ENCODE data around the gene PHF1. TPM values are rescaled to one million over a fixed set of nuclear protein-coding genes. Genes with fewer than 3 reads are reported as not detected.

PHF1 gene
- total RNA-seq, result 22.2 and 32.6 TPM in 2 replicates

DNA sequence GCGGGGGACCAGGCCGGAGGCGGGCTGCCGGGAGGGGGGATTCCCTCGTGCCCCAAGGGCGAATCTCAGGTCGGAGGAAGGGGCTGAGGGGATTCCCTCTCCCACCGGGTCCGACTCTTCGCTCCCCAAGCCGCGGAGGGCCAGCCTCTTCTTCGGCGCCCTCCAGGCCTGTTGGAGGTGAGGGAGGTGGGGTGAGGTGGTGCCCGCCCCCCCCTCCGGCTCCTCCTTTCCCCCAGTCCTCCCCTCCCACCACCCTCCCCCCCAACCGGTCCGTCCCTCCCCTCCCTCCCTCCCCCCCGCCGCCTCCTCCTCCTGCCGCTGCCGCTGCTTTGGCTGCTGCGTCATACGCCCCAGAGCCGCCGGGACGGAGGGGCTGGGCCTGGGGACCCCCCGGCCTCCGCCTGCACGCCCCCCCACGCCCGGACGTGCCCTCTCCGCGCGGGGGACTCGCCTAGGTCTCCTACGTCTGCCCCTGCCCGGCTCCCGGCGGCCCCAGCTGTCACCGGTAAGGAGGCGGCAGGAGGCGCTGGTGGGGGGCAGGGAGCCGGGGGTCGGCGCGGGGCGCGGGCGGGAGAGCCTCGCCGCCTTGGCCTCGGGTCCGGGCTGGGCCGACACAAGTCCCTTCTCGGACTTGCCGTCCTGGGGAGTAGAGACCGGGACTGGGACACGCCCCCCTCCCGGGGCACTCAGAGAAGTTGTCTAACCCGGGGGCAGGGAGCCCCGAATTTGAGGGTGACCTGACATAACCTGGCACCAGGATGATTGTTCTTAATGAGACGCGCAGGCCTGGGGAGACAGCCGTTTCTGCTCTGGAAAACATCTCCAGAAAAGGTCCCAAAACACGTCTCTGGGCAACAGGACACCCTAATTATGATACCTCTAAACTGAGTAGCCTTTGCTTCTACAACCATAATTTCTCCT is at the start of gene PHF1:
PHF1 (plus strand) TSS at position 304 of the 921 bp plus-strand sequence. CDS start 1,250 bp downstream, outside the sequence.

DNA sequence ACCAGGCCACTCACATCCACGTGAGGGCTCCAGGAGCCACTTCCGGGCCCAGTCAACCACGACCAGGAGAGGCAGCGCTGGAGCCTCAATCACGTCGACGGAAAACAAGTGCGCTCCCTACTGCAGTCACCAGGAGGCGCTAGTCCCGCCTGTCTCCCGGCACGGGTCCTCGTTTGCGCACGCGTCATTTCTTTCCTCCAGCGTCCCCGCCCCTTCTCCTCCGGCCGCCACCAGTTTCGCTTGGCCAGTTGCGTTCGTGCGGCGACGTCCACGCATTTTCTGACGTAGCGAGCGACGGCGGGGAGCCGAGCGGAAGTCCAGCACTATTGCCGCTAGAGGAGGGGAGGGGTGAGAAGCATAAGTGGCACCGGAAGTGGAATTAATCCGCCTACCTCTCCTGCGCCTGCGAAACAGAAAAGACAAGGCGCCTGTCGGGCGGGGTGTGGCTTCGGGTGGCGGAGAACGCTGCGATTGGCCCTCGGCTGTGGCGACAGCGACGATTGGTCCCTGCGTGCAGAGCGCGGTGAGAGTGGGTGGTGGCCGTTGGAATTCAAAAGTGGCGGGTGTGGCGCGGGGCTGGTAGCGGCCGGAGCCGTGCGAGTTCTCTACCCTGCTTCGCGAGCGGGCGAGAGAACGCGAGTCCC is 19.4 kb upstream of the PHF1 start, which contains the start of gene KIFC1:
KIFC1 (plus strand) TSS at position 546 of the 644 bp plus-strand sequence. CDS start 163 bp downstream, outside the sequence.

DNA sequence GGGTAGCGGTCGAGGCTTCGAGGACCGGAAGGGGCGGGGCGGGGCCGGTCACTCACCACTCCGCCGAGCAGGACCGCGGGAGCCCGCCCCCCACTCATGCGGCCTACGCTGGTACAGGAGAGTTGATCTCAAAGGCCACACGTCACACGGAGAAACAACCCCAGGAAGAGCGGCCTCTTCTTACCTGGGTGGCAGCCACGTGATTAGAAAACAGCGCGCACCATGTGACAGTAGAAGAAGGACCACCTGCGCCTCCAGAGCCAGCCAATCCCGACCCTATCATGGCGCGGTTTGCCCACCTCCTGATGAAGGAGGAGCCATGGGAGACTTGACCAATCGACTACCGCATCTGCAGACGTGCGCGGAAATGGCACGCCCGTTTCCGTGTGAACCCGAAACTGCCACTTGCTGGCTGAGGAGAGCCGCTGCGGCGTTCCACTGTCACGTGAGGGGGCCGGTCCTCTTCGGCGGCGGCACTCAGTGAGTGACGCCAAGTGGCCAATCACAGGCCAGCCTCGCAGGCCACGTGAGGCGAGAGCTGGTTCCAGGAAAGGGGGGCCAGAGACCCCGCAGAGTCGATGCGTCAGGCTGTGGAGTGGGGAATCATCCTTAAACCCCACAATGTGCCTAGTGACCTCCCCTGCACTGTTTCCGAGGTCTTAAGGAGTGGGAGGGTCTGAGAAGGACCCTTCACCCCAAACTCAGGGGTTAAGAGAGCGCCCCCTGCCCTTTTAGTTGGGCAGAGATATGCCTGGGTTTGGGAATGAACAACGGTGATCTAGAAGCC is 7.3 kb downstream of the PHF1 start, which contains the start of gene CUTA:
CUTA (minus strand) TSS at position 205 of the 787 bp plus-strand sequence; CDS start at position 98, 107 bp downstream.

DNA sequence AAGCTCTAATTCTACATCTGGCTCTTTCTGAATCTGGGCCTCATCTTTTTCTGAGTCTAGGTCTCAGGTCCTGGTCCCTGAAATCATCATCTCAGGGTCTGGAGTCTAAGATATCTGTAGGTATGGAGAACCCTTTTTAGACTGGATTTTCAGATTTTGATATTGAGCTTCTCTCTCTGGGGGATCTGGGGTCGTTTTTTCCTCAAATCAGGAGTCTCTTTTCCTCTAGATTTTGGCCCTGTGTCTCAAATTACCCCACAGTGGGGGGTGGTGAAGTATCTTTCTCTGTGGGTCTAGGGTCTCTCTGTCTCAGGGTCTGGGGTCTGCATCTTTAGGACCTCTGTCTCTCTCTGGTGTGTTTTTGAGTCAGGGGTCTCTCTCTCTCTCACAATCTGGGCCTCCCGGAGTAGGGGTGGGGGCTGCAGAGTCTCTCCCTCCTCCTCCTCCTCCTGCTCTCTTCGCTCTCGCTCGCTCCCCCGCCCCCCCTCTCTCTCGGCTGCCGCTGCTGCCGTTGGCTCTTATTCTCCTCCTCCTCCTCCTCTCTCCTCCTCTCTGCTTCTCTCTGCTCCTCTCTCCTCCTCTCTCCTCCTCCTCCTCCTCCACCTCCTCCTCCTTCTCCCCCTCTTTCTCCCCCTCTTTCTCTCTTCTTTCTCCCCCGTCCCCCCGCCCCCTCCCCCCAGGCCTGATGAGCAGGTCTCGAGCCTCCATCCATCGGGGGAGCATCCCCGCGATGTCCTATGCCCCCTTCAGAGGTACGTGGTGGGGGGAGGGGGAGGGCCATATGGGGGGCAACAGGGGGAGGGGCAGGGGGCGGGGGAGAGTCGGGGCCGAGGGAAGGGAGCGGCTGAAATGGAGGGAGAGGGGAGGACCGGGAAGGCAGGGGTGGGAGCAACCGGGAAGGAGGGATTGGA is 9.0 kb downstream of the PHF1 start, which contains the start of gene SYNGAP1:
SYNGAP1 (plus strand) TSS at position 486 of the 911 bp plus-strand sequence; CDS start at position 686, 200 bp downstream.

DNA sequence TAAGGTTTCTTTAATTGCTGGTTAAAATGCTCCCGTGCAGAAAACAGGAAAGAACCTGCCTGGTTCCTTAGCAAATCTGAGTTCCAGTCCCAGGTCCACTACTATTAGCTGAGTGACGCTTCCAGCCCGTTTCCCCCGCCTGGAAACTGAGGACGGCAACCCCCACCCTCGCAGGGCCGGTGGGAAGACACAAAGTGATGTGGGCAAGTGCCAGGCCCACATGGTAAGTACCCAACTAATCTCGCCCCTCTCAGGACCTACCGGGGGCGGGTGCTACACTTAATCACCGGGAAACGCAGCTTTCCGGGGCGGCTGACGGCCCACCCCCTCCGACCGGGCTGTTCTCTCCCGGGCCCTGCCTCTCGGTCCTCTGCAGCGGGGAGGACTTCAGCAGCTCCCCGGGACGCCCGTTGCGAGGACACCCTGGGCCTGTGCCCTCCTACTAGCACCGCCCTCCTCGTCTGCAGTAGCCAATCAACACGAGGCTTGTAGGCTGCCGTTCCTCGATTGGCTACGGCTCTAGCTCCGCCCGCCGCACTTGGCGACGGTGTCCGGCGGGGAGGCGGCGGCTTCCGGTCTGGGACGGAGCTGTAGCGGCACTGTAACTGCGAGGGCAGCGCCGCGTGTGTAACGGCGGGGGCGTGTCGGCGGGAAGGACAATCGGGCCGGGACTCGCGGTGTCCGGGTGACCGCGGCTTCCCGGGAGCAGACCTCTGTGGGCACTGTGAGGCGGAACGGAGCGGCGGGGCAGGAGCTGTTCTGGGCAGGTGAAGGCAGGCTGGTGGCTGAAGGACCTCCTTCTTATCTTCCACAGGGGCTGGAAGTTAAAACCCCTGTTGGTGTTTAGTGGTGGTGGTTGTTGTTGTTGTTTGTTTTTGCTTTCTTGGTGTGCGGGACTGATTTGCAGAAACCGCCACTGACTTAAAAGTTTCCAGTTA is 43.5 kb downstream of the PHF1 start, which contains the start of gene ZBTB9:
ZBTB9 (plus strand) TSS at position 568 of the 938 bp plus-strand sequence. CDS start 525 bp downstream, outside the sequence.

Other genes with a start within 250 kb of the PHF1 start
- 0.05 and 0.06 TPM in 2 replicates for gene COL11A2, start 218.5 kb upstream of the PHF1 start, total RNA-seq
- 19.2 and 20.3 TPM in 2 replicates for gene RXRB, start 210.3 kb upstream of the PHF1 start, total RNA-seq
- 133 and 143 TPM in 2 replicates for gene SLC39A7, start 210.1 kb upstream of the PHF1 start, total RNA-seq
- 2.2 and 6.6 TPM in 2 replicates for gene HSD17B8, start 206.4 kb upstream of the PHF1 start, total RNA-seq
- 13.6 and 13.9 TPM in 2 replicates for gene RING1, start 202.5 kb upstream of the PHF1 start, total RNA-seq
- gene VPS52, start 139.1 kb upstream of the PHF1 start, total RNA-seq, result 13.3 and 29.0 TPM in 2 replicates
- 3,899 and 4,707 TPM in 2 replicates for gene RPS18, start 138.9 kb upstream of the PHF1 start, total RNA-seq
- 2.3 and 2.7 TPM in 2 replicates for gene B3GALT4, start 133.9 kb upstream of the PHF1 start, total RNA-seq
- 55.5 and 57.8 TPM in 2 replicates for gene WDR46, start 121.8 kb upstream of the PHF1 start, total RNA-seq
- gene PFDN6, start 121.4 kb upstream of the PHF1 start, total RNA-seq, result 45.7 and 55.3 TPM in 2 replicates
- 16.1 and 17.8 TPM in 2 replicates for gene RGL2, start 112.1 kb upstream of the PHF1 start, total RNA-seq
- gene TAPBP, start 96.9 kb upstream of the PHF1 start, total RNA-seq, result 47.9 and 50.1 TPM in 2 replicates
- 13.9 and 17.1 TPM in 2 replicates for gene ZBTB22, start 93.3 kb upstream of the PHF1 start, total RNA-seq
- gene DAXX, start 88.1 kb upstream of the PHF1 start, total RNA-seq, result 33.6 and 35.2 TPM in 2 replicates
- gene KIFC1, start 19.2 kb upstream of the PHF1 start, total RNA-seq, result 1.3 and 5.0 TPM in 2 replicates
- gene CUTA, start 7.1 kb downstream of the PHF1 start, total RNA-seq, result 124 and 165 TPM in 2 replicates
- gene SYNGAP1, start 9.1 kb downstream of the PHF1 start, total RNA-seq, result 8.1 TPM in 2 replicates
- gene ZBTB9, start 43.6 kb downstream of the PHF1 start, total RNA-seq, result 2.6 and 4.7 TPM in 2 replicates
- 6.8 and 8.4 TPM in 2 replicates for gene BAK1, start 169.3 kb downstream of the PHF1 start, total RNA-seq
- gene ITPR3, start 210.3 kb downstream of the PHF1 start, total RNA-seq, result 12.8 and 15.7 TPM in 2 replicates

Data from cardiac ventricle fibroblast (primary cell).